Caco-2 (cell line): ENCODE results near the gene RAB33B. TPM values are rescaled to one million over a fixed set of nuclear protein-coding genes. Genes with fewer than 3 reads are reported as not detected.

ENCODE experiments used
- BruUV-seq: library from RNA; stranded (reverse); fragments of 400-500 nt; replicated peaks from 2 replicates; lab custom pipeline; 2021; lab: Mats Ljungman, UMichigan
- CTCF ChIA-PET: fragments of 300-600 bp; sonication (Branson Sonifier 250); formaldehyde crosslinking; loops from one replicate; lab custom pipeline; 2022; ENCODE audit warnings: antibody characterized with exemption; lab: Charles Lee
- POLR2A ChIA-PET: fragments of 300-600 bp; sonication (Branson Sonifier 250); formaldehyde crosslinking; loops from one replicate; lab custom pipeline; 2022; ENCODE audit warnings: antibody characterized with exemption; lab: Charles Lee
- DNase-seq, 2 experiments: peaks; one replicate each; pipeline versions ENCODE4 v3.0.0 to v3.0.0-alpha.2; 2020 to 2022
- H3K27me3 ChIP-seq: replicated peaks from 2 replicates; pipeline ENCODE4 v1.6.0; 2011; ENCODE audit warnings: low read length; ENCODE audit not compliant: control insufficient read depth, insufficient read depth
- H3K36me3 ChIP-seq: 2 replicates; pipeline ENCODE4 v1.5.1; 2011; ENCODE audit warnings: low read length; ENCODE audit not compliant: control insufficient read depth, insufficient read depth
- H3K4me1 ChIP-seq: fragments of 250-450 bp; sonication (Bioruptor Pico); 2 replicates; pipeline ENCODE4 v1.5.1; 2020; ENCODE audit warnings: mild to moderate bottlenecking
- H3K4me3 ChIP-seq: 2 replicates; pipeline ENCODE4 v1.5.1; 2011; ENCODE audit warnings: low read depth, mild to moderate bottlenecking, control low read depth, low read length
- H3K9me3 ChIP-seq: fragments of 250-450 bp; sonication (Bioruptor Pico); 2 replicates; pipeline ENCODE4 v1.5.1; 2020; ENCODE audit warnings: mild to moderate bottlenecking, moderate library complexity
- H3K27ac Mint-ChIP-seq: one replicate; pipeline ENCODE4 v1.8.0; 2022; ENCODE audit warnings: mixed read lengths; ENCODE audit not compliant: unreplicated experiment
- H3K27me3 Mint-ChIP-seq: one replicate; pipeline ENCODE4 v1.8.0; 2022; ENCODE audit warnings: mixed read lengths; ENCODE audit not compliant: insufficient read depth, unreplicated experiment
- H3K36me3 Mint-ChIP-seq: one replicate; pipeline ENCODE4 v1.8.0; 2022; ENCODE audit warnings: mild to moderate bottlenecking, mixed read lengths; ENCODE audit not compliant: insufficient read depth, unreplicated experiment
- H3K4me1 Mint-ChIP-seq: one replicate; pipeline ENCODE4 v1.8.0; 2022; ENCODE audit warnings: low read depth, mixed read lengths; ENCODE audit not compliant: unreplicated experiment
- H3K4me3 Mint-ChIP-seq: one replicate; pipeline ENCODE4 v1.8.0; 2022; ENCODE audit warnings: mild to moderate bottlenecking, moderate library complexity, mixed read lengths; ENCODE audit not compliant: unreplicated experiment
- H3K9me3 Mint-ChIP-seq: one replicate; pipeline ENCODE4 v1.8.0; 2022; ENCODE audit warnings: mixed read lengths; ENCODE audit not compliant: unreplicated experiment
- CTCF ChIP-seq, 2 experiments: fragments of 200-600 bp in 1 of 2; IDR thresholded peaks; 1 replicate in 1 of 2; 2 replicates in 1 of 2; pipeline versions ENCODE4 v1.5.1 to v1.8.0; 2011 to 2022; ENCODE audit warnings: antibody characterized with exemption in 1 of 2, control low read depth in 1 of 2, inconsistent platforms in 1 of 2, low read depth in 1 of 2, low read length in 1 of 2, mild to moderate bottlenecking in 1 of 2, moderate library complexity in 1 of 2; ENCODE audit not compliant: insufficient read depth in 1 of 2, severe bottlenecking in 1 of 2, unreplicated experiment in 1 of 2
- intact Hi-C: fragments of 100-400 bp; cut with micrococcal nuclease; formaldehyde crosslinking; loops from one replicate; pipeline ENCODE4 v1.10.0; 2022; ENCODE audit not compliant: unreplicated experiment
- total RNA-seq: library from RNA; stranded (reverse); gene quantifications from 2 replicates; pipeline ENCODE4 v1.2.3, GENCODE V29; 2022

Gene RAB33B
- total RNA-seq, 1 experiment from 2014 or later = 10.1 TPM

- ChIA-PET POLR2A (no interaction called here), CTCF (no interaction called here)
- TF ChIP-seq CTCF (IDR thresholded peaks at IDR 0.05; ENCODE audit: insufficient read depth in 1 of 2, low read depth in 1 of 2, low read length in 1 of 2, severe bottlenecking in 1 of 2, unreplicated experiment in 1 of 2) = no peak
- Histone ChIP-seq H3K4me1 (no peaks in the 10 kb centered on the region), H3K4me3 (no peak overlapping the region), H3K9me3 (no peaks in the 10 kb centered on the region), H3K36me3 (no peaks in the 10 kb centered on the region), H3K27me3 (no peaks in the 10 kb centered on the region)
- no peak overlapping the region for H3K27ac Mint-ChIP-seq
- H3K27me3 Mint-ChIP-seq = no peaks in the 10 kb centered on the region
- no TSS peak for BruUV-seq
- H3K4me3 Mint-ChIP-seq = no peak overlapping the region
- H3K4me1 Mint-ChIP-seq = peaks cover 11% of the 10 kb centered on the region
- no peaks in the 10 kb centered on the region for H3K9me3 Mint-ChIP-seq
- DNase-seq = no peak
- H3K36me3 Mint-ChIP-seq = peaks cover 8% of the 10 kb centered on the region
- intact Hi-C loops = no loop called here
Measured at GRCh38 chr4:139483000-139483399, 29.1 kb downstream of the RAB33B start.

- no peaks in the 10 kb centered on the region for H3K27me3 Mint-ChIP-seq
- no peaks in the 10 kb centered on the region for H3K4me1 ChIP-seq
- no peaks in the 10 kb centered on the region for H3K27me3 ChIP-seq
- H3K36me3 Mint-ChIP-seq = peaks cover 8% of the 10 kb centered on the region
- peak; percentile 67 to 77 for DNase-seq
- BruUV-seq = no TSS peak
- H3K4me1 Mint-ChIP-seq = peaks cover 11% of the 10 kb centered on the region
- H3K4me3 Mint-ChIP-seq = peak overlapping the region; percentile 81
- H3K9me3 Mint-ChIP-seq = no peaks in the 10 kb centered on the region
- intact Hi-C loops = loop anchor here (2.0 kb wide), 1 partner anchor 26 kb away; no protein-coding TSS in a partner anchor
- no peak for TF ChIP-seq CTCF (IDR thresholded peaks at IDR 0.05; ENCODE audit: insufficient read depth in 1 of 2, low read depth in 1 of 2, low read length in 1 of 2, severe bottlenecking in 1 of 2, unreplicated experiment in 1 of 2)
- ChIA-PET CTCF (no interaction called here), POLR2A (no interaction called here)
- H3K9me3 ChIP-seq = no peaks in the 10 kb centered on the region
- H3K36me3 ChIP-seq = no peaks in the 10 kb centered on the region
- H3K4me3 ChIP-seq = peak overlapping the region; percentile 29
- peak overlapping the region; percentile 42 for H3K27ac Mint-ChIP-seq
Measured at GRCh38 chr4:139484783-139485311, 30.9 kb downstream of the RAB33B start.

- POLR2A ChIA-PET = no interaction called here
- Mint-ChIP-seq H3K27ac (no peak overlapping the region), H3K36me3 (peaks cover 8% of the 10 kb centered on the region), H3K9me3 (peaks cover 6% of the 10 kb centered on the region), H3K4me3 (no peak overlapping the region), H3K4me1 (peaks cover 11% of the 10 kb centered on the region), H3K27me3 (no peaks in the 10 kb centered on the region)
- BruUV-seq = no TSS peak
- CTCF ChIA-PET = no interaction called here
- intact Hi-C loops = no loop called here
- H3K27me3 ChIP-seq = no peaks in the 10 kb centered on the region
- DNase-seq = no peak
- H3K36me3 ChIP-seq = no peaks in the 10 kb centered on the region
- H3K9me3 ChIP-seq = no peaks in the 10 kb centered on the region
- no peaks in the 10 kb centered on the region for H3K4me1 ChIP-seq
- no peak for TF ChIP-seq CTCF (IDR thresholded peaks at IDR 0.05; ENCODE audit: insufficient read depth in 1 of 2, low read depth in 1 of 2, low read length in 1 of 2, severe bottlenecking in 1 of 2, unreplicated experiment in 1 of 2)
- H3K4me3 ChIP-seq = no peak overlapping the region
Measured at GRCh38 chr4:139488442-139488841, 34.5 kb downstream of the RAB33B start.
